ENCODE results near the gene NUF2.

NUF2 gene

GRCh38 chr1:163331116-163331515 is 9.4 kb downstream of the NUF2 start:
- POLR2A ChIA-PET: no interaction called here
- TF ChIP-seq CTCF (IDR thresholded peaks at IDR 0.05; ENCODE audit: control extremely low read depth, extremely low read depth, low read depth, missing control alignments): no peak

DNA sequence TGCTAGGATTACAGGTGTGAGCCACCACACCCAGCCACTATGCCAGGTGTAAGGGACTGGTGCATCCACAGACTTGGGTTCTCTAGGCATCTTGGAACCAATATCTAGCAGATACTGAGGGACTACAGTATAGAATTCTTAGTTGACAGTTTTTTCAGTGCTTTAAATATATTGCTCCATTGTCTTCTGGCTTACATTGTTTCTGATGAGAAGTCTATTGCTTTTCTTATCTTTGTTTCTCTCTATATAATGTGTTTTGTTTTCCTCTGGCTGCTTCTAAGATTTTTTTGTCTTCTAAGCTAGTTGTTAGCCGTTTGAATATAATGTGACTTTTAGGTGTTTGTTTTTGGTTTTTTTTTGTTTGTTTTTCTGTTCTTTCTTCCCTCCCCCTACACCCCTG is 13.5 kb downstream of the NUF2 start:
- ChIA-PET POLR2A (no interaction called here), CTCF (interaction anchor here (0.8 kb wide), 1 partner anchor 13 kb away, joined by 3 read pairs; the partner anchor contains the start of gene NUF2)
- DNase-seq (ENCODE audit: extremely low spot score): no peak
- TF ChIP-seq CTCF (IDR thresholded peaks at IDR 0.05; ENCODE audit: control extremely low read depth, extremely low read depth, low read depth, missing control alignments): no peak

More at GRCh38 chr1:163331116-163331515, 9.4 kb downstream of the NUF2 start:
- CTCF ChIA-PET: no interaction called here
- DNase-seq (ENCODE audit: extremely low spot score): no peak

DNA sequence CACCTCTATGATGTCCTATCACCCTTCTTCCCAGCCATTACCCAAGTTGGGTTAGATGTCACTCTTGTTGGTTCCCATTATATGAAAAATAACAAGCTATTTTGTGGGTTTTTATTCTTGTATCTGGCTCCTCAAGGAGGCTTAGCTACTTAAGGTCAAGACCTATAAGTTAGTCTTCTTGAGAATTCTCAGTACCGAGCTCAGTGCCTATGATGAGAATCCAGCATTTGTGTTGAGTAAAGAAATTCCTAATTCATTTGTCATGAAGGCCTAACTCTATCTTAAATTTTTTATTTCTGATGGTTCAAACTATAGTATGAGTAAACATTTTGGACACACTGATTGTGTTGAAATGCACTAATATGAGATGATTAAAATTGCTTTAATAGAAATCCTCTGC is 15.9 kb downstream of the NUF2 start:
- TF ChIP-seq CTCF (IDR thresholded peaks at IDR 0.05; ENCODE audit: control extremely low read depth, extremely low read depth, low read depth, missing control alignments): no peak
- DNase-seq (ENCODE audit: extremely low spot score): no peak
- ChIA-PET POLR2A (no interaction called here), CTCF (interaction anchor here (1.0 to 1.6 kb wide), 3 partner anchors 8 to 22 kb away, joined by 3 to 5 read pairs (median 3); partner anchors contain the start of gene NUF2)

DNA sequence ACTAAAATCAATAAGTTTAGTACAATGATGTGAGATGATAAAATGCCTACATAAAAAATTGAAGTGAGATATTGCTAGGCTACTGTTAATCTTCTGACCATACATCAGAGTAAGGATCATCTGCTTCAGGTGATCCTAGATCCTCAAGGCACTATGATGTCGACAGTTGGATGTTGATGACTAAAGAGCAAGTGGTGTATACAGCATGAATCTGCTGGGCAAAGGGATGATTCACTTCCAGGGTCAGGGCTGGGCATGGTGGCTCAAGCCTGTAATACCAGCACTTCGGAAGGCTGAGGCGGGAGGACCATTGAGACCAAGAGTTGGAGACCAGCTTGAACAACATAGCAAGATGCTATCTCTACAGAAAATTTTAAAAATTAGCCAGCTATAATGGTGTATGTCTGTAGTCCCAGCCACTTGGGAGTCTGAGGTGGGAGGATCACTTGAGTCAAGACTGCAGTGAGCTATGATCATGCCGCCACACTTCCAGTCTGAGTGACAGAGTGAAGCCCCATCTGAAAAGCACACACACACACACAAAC is 24.6 kb downstream of the NUF2 start:
- no peak for DNase-seq (ENCODE audit: extremely low spot score)
- CTCF ChIA-PET: interaction anchor here (1.1 kb wide), 1 partner anchor 36 kb away, joined by 3 read pairs; no protein-coding TSS in a partner anchor
- POLR2A ChIA-PET: no interaction called here
- no peak for TF ChIP-seq CTCF (IDR thresholded peaks at IDR 0.05; ENCODE audit: control extremely low read depth, extremely low read depth, low read depth, missing control alignments)

- POLR2A ChIA-PET: no interaction called here
- TF ChIP-seq CTCF (IDR thresholded peaks at IDR 0.05; ENCODE audit: control extremely low read depth, extremely low read depth, low read depth, missing control alignments): no peak
- no peak for DNase-seq (ENCODE audit: extremely low spot score)
- CTCF ChIA-PET: interaction anchor here (1.1 kb wide), 1 partner anchor 35 kb away, joined by 3 read pairs; no protein-coding TSS in a partner anchor
Observed at GRCh38 chr1:163347106-163347505, 25.4 kb downstream of the NUF2 start.

DNA sequence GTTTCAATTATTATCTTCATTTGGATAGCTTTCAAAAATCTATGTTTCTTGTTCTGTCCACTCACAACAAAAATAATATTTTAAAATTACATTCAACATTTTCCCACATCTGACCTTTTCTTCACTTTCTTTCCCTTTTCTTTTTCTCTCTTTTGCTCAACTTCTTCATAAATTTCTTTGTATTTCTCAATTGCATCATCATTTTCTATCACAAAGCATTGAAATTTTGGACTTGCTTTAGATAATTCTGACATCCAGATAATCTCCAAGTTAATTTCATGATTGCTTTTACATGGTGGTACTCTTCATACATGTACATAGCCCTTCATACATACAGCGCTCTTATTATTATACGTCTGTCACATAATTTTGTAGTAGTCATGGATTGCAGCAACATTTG is 30.2 kb downstream of the NUF2 start:
- CTCF ChIA-PET: no interaction called here
- no peak for DNase-seq (ENCODE audit: extremely low spot score)
- POLR2A ChIA-PET: no interaction called here
- no peak for TF ChIP-seq CTCF (IDR thresholded peaks at IDR 0.05; ENCODE audit: control extremely low read depth, extremely low read depth, low read depth, missing control alignments)

Data from GM10248 (cell line).